BJ (cell line): ENCODE results near the gene SART1. TPM values are rescaled to one million over a fixed set of nuclear protein-coding genes. Genes with fewer than 3 reads are reported as not detected.

Source experiments
- CTCF ChIA-PET: fragments of 350-600 bp; formaldehyde crosslinking; extraction: SDS; loops from one replicate; lab custom pipeline; 2021; ENCODE audit warnings: antibody characterized with exemption, inconsistent platforms; lab: Yijun Ruan, JAX
- POLR2A ChIA-PET: fragments of 300-600 bp; sonication (Branson Sonifier 250); formaldehyde crosslinking; extraction: SDS; loops from one replicate; lab custom pipeline; 2021; ENCODE audit warnings: antibody characterized with exemption; lab: Charles Lee
- DNase-seq: peaks from one replicate; pipeline ENCODE4 v3.0.0-alpha.2; 2011; ENCODE audit warnings: low read depth
- H3K27me3 ChIP-seq: 2 replicates; pipeline ENCODE4 v1.6.0; 2011; ENCODE audit warnings: low read length; ENCODE audit not compliant: control insufficient read depth, insufficient read depth
- H3K36me3 ChIP-seq: 2 replicates; pipeline ENCODE4 v1.5.1; 2011; ENCODE audit warnings: low read length; ENCODE audit not compliant: control insufficient read depth, insufficient read depth
- H3K4me3 ChIP-seq: 2 replicates; pipeline ENCODE4 v1.5.1; 2011; ENCODE audit warnings: low read depth, mild to moderate bottlenecking, control low read depth, low read length
- polyA plus RNA-seq: library from polyadenylated mRNA; depleted of rRNA; stranded (reverse); fragments of >200 nt; gene quantifications from 2 replicates; pipeline ENCODE4 v1.2.3, GENCODE V29; 2011
- TF ChIP-seq, protein P1 (sequence below): IDR thresholded peaks from 2 replicates; pipeline ENCODE4 v1.5.1; 2011; ENCODE audit warnings: low read depth, mild to moderate bottlenecking, control low read depth, inconsistent platforms, low read length, moderate library complexity; ENCODE audit not compliant: insufficient read depth

The SART1 gene
- polyA plus RNA-seq, 1 experiment: 13.2 TPM

DNA sequence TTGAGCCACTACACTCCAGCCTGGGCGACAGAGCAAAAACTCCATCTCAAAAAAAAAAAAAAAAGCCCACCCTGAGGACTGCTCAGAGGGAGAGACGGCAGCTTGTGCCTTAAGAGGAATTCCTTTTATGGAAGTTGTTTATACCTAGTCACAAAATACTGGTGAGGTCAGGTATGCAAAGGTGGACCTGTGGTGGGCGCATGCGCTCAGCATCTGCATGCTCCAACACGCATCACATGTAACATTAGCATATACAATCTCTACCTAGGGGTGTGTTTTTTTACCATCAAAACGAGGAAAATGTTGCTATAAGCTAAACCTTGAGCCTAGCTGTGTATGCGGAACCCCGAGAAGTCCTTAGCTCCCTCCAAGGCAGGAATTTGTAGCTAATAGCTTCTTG, 6.8 kb upstream of the SART1 start:
- Histone ChIP-seq H3K27me3 (0 out of 2 replicates have a peak, but pooled peaks cover 2% of the 10 kb centered on the region), H3K4me3 (no peak overlapping the region), H3K36me3 (no peaks in the 10 kb centered on the region)
- TF ChIP-seq, protein P1, sequence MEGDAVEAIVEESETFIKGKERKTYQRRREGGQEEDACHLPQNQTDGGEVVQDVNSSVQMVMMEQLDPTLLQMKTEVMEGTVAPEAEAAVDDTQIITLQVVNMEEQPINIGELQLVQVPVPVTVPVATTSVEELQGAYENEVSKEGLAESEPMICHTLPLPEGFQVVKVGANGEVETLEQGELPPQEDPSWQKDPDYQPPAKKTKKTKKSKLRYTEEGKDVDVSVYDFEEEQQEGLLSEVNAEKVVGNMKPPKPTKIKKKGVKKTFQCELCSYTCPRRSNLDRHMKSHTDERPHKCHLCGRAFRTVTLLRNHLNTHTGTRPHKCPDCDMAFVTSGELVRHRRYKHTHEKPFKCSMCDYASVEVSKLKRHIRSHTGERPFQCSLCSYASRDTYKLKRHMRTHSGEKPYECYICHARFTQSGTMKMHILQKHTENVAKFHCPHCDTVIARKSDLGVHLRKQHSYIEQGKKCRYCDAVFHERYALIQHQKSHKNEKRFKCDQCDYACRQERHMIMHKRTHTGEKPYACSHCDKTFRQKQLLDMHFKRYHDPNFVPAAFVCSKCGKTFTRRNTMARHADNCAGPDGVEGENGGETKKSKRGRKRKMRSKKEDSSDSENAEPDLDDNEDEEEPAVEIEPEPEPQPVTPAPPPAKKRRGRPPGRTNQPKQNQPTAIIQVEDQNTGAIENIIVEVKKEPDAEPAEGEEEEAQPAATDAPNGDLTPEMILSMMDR: no peak
- CTCF ChIA-PET: no interaction called here
- POLR2A ChIA-PET: no interaction called here
- no peak for DNase-seq

DNA sequence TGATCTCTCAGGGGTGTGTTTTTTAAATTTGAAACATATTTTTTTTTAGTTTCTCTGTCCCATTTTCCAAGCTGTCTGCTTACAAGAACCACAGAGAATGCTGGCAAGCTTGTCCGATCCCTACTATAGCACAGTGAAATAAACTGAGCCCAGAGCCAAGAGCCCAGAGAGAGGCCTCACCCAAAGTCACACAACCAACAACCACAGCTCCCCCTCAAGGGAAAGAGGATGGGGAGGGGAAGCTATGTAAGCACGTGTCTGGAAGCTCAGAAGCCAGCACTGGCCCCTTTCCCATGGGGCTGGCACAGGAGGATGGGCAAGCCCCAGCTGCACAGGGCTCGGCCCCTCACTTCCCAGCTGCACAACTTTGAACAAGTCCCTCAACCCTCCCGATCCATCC, 3.2 kb upstream of the SART1 start:
- no peaks in the 10 kb centered on the region for H3K36me3 ChIP-seq
- 0 out of 2 replicates have a peak, but pooled peaks cover 2% of the 10 kb centered on the region for H3K27me3 ChIP-seq
- DNase-seq: no peak
- no peak overlapping the region for H3K4me3 ChIP-seq
- TF ChIP-seq, protein P1: no peak
- ChIA-PET POLR2A (no interaction called here), CTCF (interaction anchor here (1.3 kb wide), 1 partner anchor 246 kb away, joined by 3 read pairs; the partner anchor contains the start of gene KAT5)

DNA sequence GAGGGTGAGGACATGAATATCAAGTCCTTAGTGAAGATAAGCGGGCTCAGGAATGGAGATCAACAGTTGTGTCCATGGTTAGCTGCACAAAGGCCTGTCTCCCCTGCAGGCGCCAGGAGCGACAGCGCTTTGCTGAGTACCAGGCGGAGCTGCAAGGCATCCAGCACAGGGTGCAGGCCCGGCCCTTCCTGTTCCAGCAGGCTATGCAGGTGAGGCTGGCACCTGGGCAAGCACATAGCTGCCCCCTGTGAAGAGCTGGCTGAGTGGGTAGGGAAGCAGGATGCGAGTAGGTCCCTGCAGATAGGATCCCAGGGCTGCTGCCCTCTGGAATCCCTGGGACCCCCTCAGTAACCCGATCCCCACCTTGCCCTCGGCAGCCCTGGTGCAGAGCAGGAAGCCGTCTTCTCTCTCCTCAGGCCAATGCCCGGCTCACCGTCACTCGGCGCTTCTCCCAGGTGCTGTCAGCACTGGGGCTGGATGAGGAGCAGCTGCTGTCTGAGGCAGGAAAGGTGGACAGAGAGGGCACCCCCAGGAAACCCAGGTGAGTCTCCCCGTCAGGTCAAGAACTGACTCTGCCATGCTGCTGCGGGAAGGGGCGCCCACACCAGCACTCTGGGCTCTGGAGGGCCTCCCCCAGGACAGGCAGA, 2.6 kb upstream of the SART1 start:
- POLR2A ChIA-PET: no interaction called here
- Histone ChIP-seq H3K4me3 (no peak overlapping the region), H3K27me3 (0 out of 2 replicates have a peak, but pooled peaks cover 2% of the 10 kb centered on the region), H3K36me3 (no peaks in the 10 kb centered on the region)
- TF ChIP-seq, protein P1: no peak
- CTCF ChIA-PET: interaction anchor here (1.3 kb wide), 1 partner anchor 247 kb away, joined by 3 read pairs; the partner anchor contains the start of gene KAT5
- no peak for DNase-seq

DNA sequence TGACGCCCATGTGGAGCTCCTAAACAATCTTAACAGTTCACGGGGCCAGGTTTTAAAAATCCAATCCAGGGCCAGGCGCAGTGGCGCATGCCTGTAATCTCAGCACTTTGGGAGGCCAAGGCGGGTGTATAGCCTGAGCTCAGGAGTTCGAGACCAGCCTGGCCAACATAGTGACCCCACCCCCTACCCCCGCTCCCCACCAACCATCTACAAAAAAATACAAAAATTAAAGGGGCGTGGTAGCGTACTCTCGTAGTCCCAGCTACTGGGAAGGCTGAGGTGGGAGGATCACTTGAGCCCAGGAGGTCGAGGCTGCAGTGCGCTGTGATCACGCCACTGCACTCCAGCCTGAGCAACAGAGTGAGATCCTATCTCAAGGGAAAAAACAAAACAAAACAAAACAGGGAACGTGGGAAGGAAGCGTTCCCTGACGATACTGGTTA, 689 bp upstream of the SART1 start:
- Histone ChIP-seq H3K27me3 (no peaks in the 10 kb centered on the region), H3K4me3 (peak overlapping the region; percentile 71), H3K36me3 (peaks cover 15% of the 10 kb centered on the region)
- no peak for DNase-seq
- POLR2A ChIA-PET: interaction anchor here (0.6 kb wide), 2 partner anchors 71 to 461 kb away, joined by 3 read pairs; no protein-coding TSS in a partner anchor
- CTCF ChIA-PET: interaction anchor here (1.8 to 2.2 kb wide), 3 partner anchors 70 to 76 kb away, joined by 3 to 9 read pairs (median 4); partner anchors contain the start of genes CCDC85B and FIBP
- TF ChIP-seq, protein P1: no peak

DNA sequence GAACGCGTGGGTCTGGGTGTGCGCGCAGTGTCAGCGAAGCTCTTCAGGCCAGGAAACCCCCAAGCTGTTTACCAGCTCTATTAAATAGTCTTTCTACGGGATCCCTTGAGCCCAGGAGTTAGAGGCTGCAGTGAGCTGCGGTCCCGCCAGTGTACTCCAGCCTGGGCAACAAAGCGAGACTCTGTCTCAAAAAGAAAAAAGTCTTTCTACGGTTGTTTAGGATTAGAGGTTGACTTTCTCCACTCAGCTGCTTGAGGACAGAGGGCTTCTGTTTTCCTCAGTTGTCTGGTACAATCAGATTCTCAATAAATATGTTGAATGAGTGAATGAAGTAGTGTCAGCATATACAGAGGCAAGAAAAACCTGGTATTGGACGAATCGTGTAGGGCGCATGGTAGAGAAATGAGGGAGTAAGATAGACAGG, 619 bp downstream of the SART1 start:
- Histone ChIP-seq H3K36me3 (peaks cover 27% of the 10 kb centered on the region), H3K27me3 (no peaks in the 10 kb centered on the region), H3K4me3 (peak overlapping the region; percentile 71)
- ChIA-PET CTCF (no interaction called here), POLR2A (interaction anchor here (0.7 kb wide), 1 partner anchor 72 kb away, joined by 3 read pairs; the partner anchor contains the start of gene CCDC85B)
- TF ChIP-seq, protein P1: no peak
- no peak for DNase-seq
